ENCODE measurements around the gene MIP. TPM values are rescaled to one million over a fixed set of nuclear protein-coding genes. Genes with fewer than 3 reads are reported as not detected.
A peak's percentile ranks its signal among the peaks of the same experiment; 100 is the strongest.

Gene MIP
- total and polyA plus RNA-seq, 2 of the 13 experiments (the other 11 are each of a cell fraction or from before 2014, with no cell fraction given): not detected

GRCh38 chr12:56488041-56488955 is 33.8 kb upstream of the MIP start, which contains the start of gene GLS2 (continued):
- no peak for TF ChIP-seq PHF5A (CRISPR knock-in tag; IDR thresholded peaks at IDR 0.05; ENCODE audit: low read depth, unreplicated experiment)
- peak; percentile 35; the same call in 1 of the 2 replicates for TF ChIP-seq GLI4 (CRISPR knock-in tag; IDR thresholded peaks at IDR 0.05; ENCODE audit: borderline replicate concordance)
- no peak for TF ChIP-seq GZF1 (CRISPR knock-in tag; IDR thresholded peaks at IDR 0.05)
- 0 out of 2 replicates have a peak, but pooled peaks have one; percentile 49 for TF ChIP-seq CSRNP2 (CRISPR knock-in tag; conservative IDR thresholded peaks at IDR 0.05; ENCODE audit: low read depth)
- peak; percentile 61; the same call in 1 of the 2 replicates for TF ChIP-seq PRDM4 (CRISPR knock-in tag; IDR thresholded peaks at IDR 0.05; ENCODE audit: borderline replicate concordance)
- no peak for TF ChIP-seq MLLT10 (CRISPR knock-in tag; IDR thresholded peaks at IDR 0.05)
- TF ChIP-seq ZFP36 (IDR thresholded peaks at IDR 0.05; ENCODE audit: borderline replicate concordance, low read depth, low read length, partially characterized antibody): no peak
- TF ChIP-seq ZNF33A (CRISPR knock-in tag; IDR thresholded peaks at IDR 0.05; ENCODE audit: borderline replicate concordance): no peak
- peak; percentile 46; the same call in 1 of the 2 replicates for TF ChIP-seq YEATS4 (CRISPR knock-in tag; IDR thresholded peaks at IDR 0.05; ENCODE audit: borderline replicate concordance)
- TF ChIP-seq SYNCRIP (IDR thresholded peaks at IDR 0.05; ENCODE audit: insufficient read depth, low read depth, low read length): no peak
- no peak for TF ChIP-seq ATF6 (CRISPR knock-in tag; conservative IDR thresholded peaks at IDR 0.05)
- TF ChIP-seq ZMYM4 (CRISPR knock-in tag; IDR thresholded peaks at IDR 0.05): no peak
- TF ChIP-seq SOX6 (IDR thresholded peaks at IDR 0.05): no peak
- TF ChIP-seq SOX6 (CRISPR knock-in tag; IDR thresholded peaks at IDR 0.05): peak; percentile 28; the same call in 1 of the 2 replicates
- peak; percentile 93 for TF ChIP-seq ATF7-NPFF (CRISPR knock-in tag; IDR thresholded peaks at IDR 0.05; ENCODE audit: low read depth)
- TF ChIP-seq MEIS2 (CRISPR knock-in tag; IDR thresholded peaks at IDR 0.05): 0 out of 2 replicates have a peak, but pooled peaks have one; percentile 34
- no peak for TF ChIP-seq ZNF326 (CRISPR knock-in tag; IDR thresholded peaks at IDR 0.05; ENCODE audit: borderline replicate concordance)
- TF ChIP-seq ZSCAN5A (CRISPR knock-in tag; IDR thresholded peaks at IDR 0.05; ENCODE audit: borderline replicate concordance): peak; percentile 79; the same call in 1 of the 2 replicates
- TF ChIP-seq NFYC (CRISPR knock-in tag; IDR thresholded peaks at IDR 0.05): peak; percentile 89
- TF ChIP-seq ZNF451 (CRISPR knock-in tag; IDR thresholded peaks at IDR 0.05): no peak

Measured in HepG2 (cell line).